ENCODE data around the gene JMJD6. TPM values are rescaled to one million over a fixed set of nuclear protein-coding genes. Genes with fewer than 3 reads are reported as not detected.
"Not testable (repeated sequence)": the region's sequence is repeated elsewhere in the genome, so short reads cannot be mapped to it uniquely, and the experiment has no call there.

The JMJD6 gene
- total RNA-seq, 1 experiment from 2014 or later = 16.2 TPM

- Histone ChIP-seq H2AFZ (ENCODE audit: low read length) (no peak overlapping the region), H3K79me2 (ENCODE audit: low read length) (no peaks in the 10 kb centered on the region), H3K4me1 (ENCODE audit: low read length) (no peaks in the 10 kb centered on the region), H3K4me2 (ENCODE audit: low read depth, low read length, poor library complexity, severe bottlenecking) (no peak overlapping the region), H3K27ac (ENCODE audit: low read length) (no peak overlapping the region), H3K9me3 (ENCODE audit: low read length) (no peaks in the 10 kb centered on the region), H3K9ac (ENCODE audit: low read length) (no peak overlapping the region), H3K9me2 (replicated peaks; ENCODE audit: insufficient read depth, low read length) (no peaks in the 10 kb centered on the region), H3K4me3 (ENCODE audit: low read length) (no peak overlapping the region), H4K20me1 (ENCODE audit: insufficient read depth, low read depth, low read length) (peaks cover 5% of the 10 kb centered on the region; the same call in 1 of the 2 replicates), H3K36me3 (ENCODE audit: insufficient read depth, low read length) (peaks cover 30% of the 10 kb centered on the region), H3K27me3 (ENCODE audit: low read length) (no peaks in the 10 kb centered on the region)
- no peak for DNase-seq
Observed at GRCh38 chr17:76716146-76716838, 10.1 kb downstream of the JMJD6 start.

GRCh38 chr17:76715496-76715830, 10.9 kb downstream of the JMJD6 start:
- Histone ChIP-seq H3K4me1 (ENCODE audit: low read length) (no peaks in the 10 kb centered on the region), H2AFZ (ENCODE audit: low read length) (no peak overlapping the region), H3K27me3 (ENCODE audit: low read length) (no peaks in the 10 kb centered on the region), H3K27ac (ENCODE audit: low read length) (no peak overlapping the region), H3K4me3 (ENCODE audit: low read length) (no peak overlapping the region), H3K79me2 (ENCODE audit: low read length) (no peaks in the 10 kb centered on the region), H3K4me2 (ENCODE audit: low read depth, low read length, poor library complexity, severe bottlenecking) (no peak overlapping the region), H3K9ac (ENCODE audit: low read length) (no peak overlapping the region), H4K20me1 (ENCODE audit: insufficient read depth, low read depth, low read length) (peaks cover 5% of the 10 kb centered on the region; the same call in 1 of the 2 replicates), H3K9me2 (replicated peaks; ENCODE audit: insufficient read depth, low read length) (no peaks in the 10 kb centered on the region), H3K36me3 (ENCODE audit: insufficient read depth, low read length) (peaks cover 23% of the 10 kb centered on the region), H3K9me3 (ENCODE audit: low read length) (no peaks in the 10 kb centered on the region)
- no peak for DNase-seq

GRCh38 chr17:76714822-76715495, 11.4 kb downstream of the JMJD6 start:
- Histone ChIP-seq H3K9ac (ENCODE audit: low read length) (no peak overlapping the region), H3K27ac (ENCODE audit: low read length) (no peak overlapping the region)

GRCh38 chr17:76714336-76714735, 12.1 kb downstream of the JMJD6 start:
- peaks cover 16% of the 10 kb centered on the region for H3K36me3 ChIP-seq (ENCODE audit: insufficient read depth, low read length)
- H3K9ac ChIP-seq (ENCODE audit: low read length) = no peak overlapping the region
- peaks cover 3% of the 10 kb centered on the region; the same call in 1 of the 2 replicates for H3K4me1 ChIP-seq (ENCODE audit: low read length)
- no peaks in the 10 kb centered on the region for H3K27me3 ChIP-seq (ENCODE audit: low read length)
- DNase-seq = no peak
- H3K79me2 ChIP-seq (ENCODE audit: low read length) = no peaks in the 10 kb centered on the region
- no peak overlapping the region for H3K4me3 ChIP-seq (ENCODE audit: low read length)
- no peak overlapping the region for H2AFZ ChIP-seq (ENCODE audit: low read length)
- no peak overlapping the region for H3K4me2 ChIP-seq (ENCODE audit: low read depth, low read length, poor library complexity, severe bottlenecking)
- no peaks in the 10 kb centered on the region for H3K9me3 ChIP-seq (ENCODE audit: low read length)
- no peaks in the 10 kb centered on the region for H3K9me2 ChIP-seq (replicated peaks; ENCODE audit: insufficient read depth, low read length)
- no peak overlapping the region for H3K27ac ChIP-seq (ENCODE audit: low read length)
- H4K20me1 ChIP-seq (ENCODE audit: insufficient read depth, low read depth, low read length) = peaks cover 5% of the 10 kb centered on the region; the same call in 1 of the 2 replicates

More at GRCh38 chr17:76714822-76715495, 11.4 kb downstream of the JMJD6 start:
- Histone ChIP-seq H3K27me3 (ENCODE audit: low read length) (no peaks in the 10 kb centered on the region), H3K9me2 (replicated peaks; ENCODE audit: insufficient read depth, low read length) (no peaks in the 10 kb centered on the region), H3K36me3 (ENCODE audit: insufficient read depth, low read length) (peaks cover 18% of the 10 kb centered on the region), H2AFZ (ENCODE audit: low read length) (no peak overlapping the region), H3K4me3 (ENCODE audit: low read length) (no peak overlapping the region), H3K9me3 (ENCODE audit: low read length) (no peaks in the 10 kb centered on the region), H3K4me1 (ENCODE audit: low read length) (peaks cover 3% of the 10 kb centered on the region; the same call in 1 of the 2 replicates), H3K4me2 (ENCODE audit: low read depth, low read length, poor library complexity, severe bottlenecking) (no peak overlapping the region), H3K79me2 (ENCODE audit: low read length) (no peaks in the 10 kb centered on the region), H4K20me1 (ENCODE audit: insufficient read depth, low read depth, low read length) (peaks cover 5% of the 10 kb centered on the region; the same call in 1 of the 2 replicates)
- peak; percentile 89 for DNase-seq

- Histone ChIP-seq H3K9me3 (ENCODE audit: low read length) (no peaks in the 10 kb centered on the region), H3K4me2 (ENCODE audit: low read depth, low read length, poor library complexity, severe bottlenecking) (no peak overlapping the region), H3K9me2 (replicated peaks; ENCODE audit: insufficient read depth, low read length) (no peaks in the 10 kb centered on the region), H2AFZ (ENCODE audit: low read length) (no peak overlapping the region), H3K9ac (ENCODE audit: low read length) (no peak overlapping the region), H3K36me3 (ENCODE audit: insufficient read depth, low read length) (peaks cover 14% of the 10 kb centered on the region), H3K27me3 (ENCODE audit: low read length) (no peaks in the 10 kb centered on the region), H3K4me3 (ENCODE audit: low read length) (no peak overlapping the region), H3K27ac (ENCODE audit: low read length) (no peak overlapping the region), H4K20me1 (ENCODE audit: insufficient read depth, low read depth, low read length) (peaks cover 5% of the 10 kb centered on the region; the same call in 1 of the 2 replicates), H3K4me1 (ENCODE audit: low read length) (peaks cover 3% of the 10 kb centered on the region; the same call in 1 of the 2 replicates), H3K79me2 (ENCODE audit: low read length) (no peaks in the 10 kb centered on the region)
- DNase-seq = no peak
Observed at GRCh38 chr17:76713765-76714164, 12.6 kb downstream of the JMJD6 start.

- not testable (repeated sequence) for H3K4me2 ChIP-seq (ENCODE audit: low read depth, low read length, poor library complexity, severe bottlenecking); H2AFZ ChIP-seq (ENCODE audit: low read length); H3K9me3 ChIP-seq (ENCODE audit: low read length); H3K36me3 ChIP-seq (ENCODE audit: insufficient read depth, low read length); H3K4me1 ChIP-seq (ENCODE audit: low read length); H3K27me3 ChIP-seq (ENCODE audit: low read length); H3K4me3 ChIP-seq (ENCODE audit: low read length); DNase-seq; H3K79me2 ChIP-seq (ENCODE audit: low read length); H4K20me1 ChIP-seq (ENCODE audit: insufficient read depth, low read depth, low read length); H3K9ac ChIP-seq (ENCODE audit: low read length); H3K9me2 ChIP-seq (replicated peaks; ENCODE audit: insufficient read depth, low read length); H3K27ac ChIP-seq (ENCODE audit: low read length)
Observed at GRCh38 chr17:76712321-76712720, 14.1 kb downstream of the JMJD6 start.

GRCh38 chr17:76710863-76711611, 15.4 kb downstream of the JMJD6 start, which contains the start of gene MXRA7:
MXRA7 (minus strand) TSS chr17:76710965; CDS start chr17:76710946, 19 bp downstream.
- Histone ChIP-seq H3K36me3 (ENCODE audit: insufficient read depth, low read length) (0 out of 2 replicates have a peak, but pooled peaks cover 3% of the 10 kb centered on the region), H3K79me2 (ENCODE audit: low read length) (no peaks in the 10 kb centered on the region), H2AFZ (ENCODE audit: low read length) (no peak within 1 kb of the TSS), H3K9ac (ENCODE audit: low read length) (no peak within 1 kb of the TSS), H4K20me1 (ENCODE audit: insufficient read depth, low read depth, low read length) (peaks cover 5% of the 10 kb centered on the region; the same call in 1 of the 2 replicates), H3K4me3 (ENCODE audit: low read length) (no peak within 1 kb of the TSS), H3K27me3 (ENCODE audit: low read length) (no peaks in the 10 kb centered on the region), H3K4me2 (ENCODE audit: low read depth, low read length, poor library complexity, severe bottlenecking) (peak within 1 kb of the TSS; percentile 27), H3K9me2 (replicated peaks; ENCODE audit: insufficient read depth, low read length) (no peaks in the 10 kb centered on the region), H3K4me1 (ENCODE audit: low read length) (peaks cover 3% of the 10 kb centered on the region; the same call in 1 of the 2 replicates), H3K27ac (ENCODE audit: low read length) (no peak within 1 kb of the TSS), H3K9me3 (ENCODE audit: low read length) (no peaks in the 10 kb centered on the region)
- DNase-seq = peak; percentile 62

Data from Karpas-422 (cell line).